HepG2 (cell line): ENCODE data around the gene GNPDA2. TPM values are rescaled to one million over a fixed set of nuclear protein-coding genes. Genes with fewer than 3 reads are reported as not detected.

ENCODE experiments used
- ATF3 ChIP-seq: sonication (generic); formaldehyde crosslinking; IDR thresholded peaks from 2 replicates; pipeline ENCODE4 v1.4.0; 2020; ENCODE audit warnings: missing genetic modification reagents
- BCL6 ChIP-seq: IDR thresholded peaks from 2 replicates; pipeline ENCODE4 v1.6.1; 2016; ENCODE audit warnings: missing genetic modification reagents, missing compliant biosample characterization
- CREB1 ChIP-seq, 2 experiments: fragments of 450-650 bp in 1 of 2; IDR thresholded peaks; 2 replicates each; pipeline ENCODE4 v1.6.1; 2016 to 2017; ENCODE audit warnings: control low read depth in 1 of 2, mild to moderate bottlenecking in 1 of 2, missing compliant biosample characterization in 1 of 2, missing genetic modification characterization in 1 of 2
- HMGXB3 ChIP-seq: sonication (generic); formaldehyde crosslinking; IDR thresholded peaks from 2 replicates; pipeline ENCODE4 v1.4.0; 2020; ENCODE audit warnings: missing genetic modification reagents, borderline replicate concordance
- HOXA5 ChIP-seq: sonication (generic); formaldehyde crosslinking; IDR thresholded peaks from 2 replicates; pipeline ENCODE4 v1.4.0; 2020; ENCODE audit warnings: missing genetic modification reagents
- MAX ChIP-seq: IDR thresholded peaks from 2 replicates; pipeline ENCODE4 v1.6.1; 2012; ENCODE audit warnings: inconsistent platforms
- MED8 ChIP-seq: sonication (generic); formaldehyde crosslinking; IDR thresholded peaks from 2 replicates; pipeline ENCODE4 v1.8.1; 2023; ENCODE audit warnings: mild to moderate bottlenecking, missing genetic modification reagents; ENCODE audit not compliant: insufficient replicate concordance
- SMAD3 ChIP-seq: sonication (generic); formaldehyde crosslinking; IDR thresholded peaks from 2 replicates; pipeline ENCODE4 v1.4.0; 2020; ENCODE audit warnings: missing genetic modification reagents
- SRSF4 ChIP-seq: fragments of 200-400 bp; formaldehyde crosslinking; IDR thresholded peaks from one replicate; pipeline ENCODE4 v1.6.1; 2018; ENCODE audit warnings: mild to moderate bottlenecking, low read depth, low read length, moderate library complexity; ENCODE audit not compliant: poor library complexity, severe bottlenecking
- TEAD3 ChIP-seq: optimal IDR thresholded peaks from 2 replicates; pipeline ENCODE3; 2016; ENCODE audit warnings: borderline replicate concordance
- ZNF205 ChIP-seq: IDR thresholded peaks from 2 replicates; pipeline ENCODE4 v1.6.1; 2018; ENCODE audit warnings: missing biosample characterization, missing genetic modification reagents
- ZNF274 ChIP-seq: sonication (generic); formaldehyde crosslinking; IDR thresholded peaks from 2 replicates; pipeline ENCODE4 v1.5.1; 2020; ENCODE audit warnings: mild to moderate bottlenecking, missing genetic modification reagents
- ZNF589 ChIP-seq: sonication (generic); formaldehyde crosslinking; conservative IDR thresholded peaks from 2 replicates; pipeline ENCODE4 v1.8.0; 2022; ENCODE audit warnings: mild to moderate bottlenecking, moderate library complexity, missing genetic modification reagents
- ZNF704 ChIP-seq: sonication (generic); formaldehyde crosslinking; IDR thresholded peaks from 2 replicates; pipeline ENCODE4 v1.8.1; 2023; ENCODE audit warnings: mild to moderate bottlenecking, inconsistent platforms, moderate library complexity, missing genetic modification reagents, borderline replicate concordance
- ZNF746 ChIP-seq: sonication (generic); formaldehyde crosslinking; IDR thresholded peaks from 2 replicates; pipeline ENCODE4 v1.8.0; 2022; ENCODE audit warnings: mild to moderate bottlenecking, missing genetic modification reagents
- ZSCAN20 ChIP-seq: sonication (generic); formaldehyde crosslinking; IDR thresholded peaks from 2 replicates; pipeline ENCODE4 v1.4.0; 2020; ENCODE audit warnings: missing genetic modification reagents, mild to moderate bottlenecking, borderline replicate concordance
- polyA plus RNA-seq, 8 experiments: library from polyadenylated mRNA; depleted of rRNA in 3 of 8; stranded (reverse) in 7 of 8; unstranded in 1 of 8; fragments of >200 nt; fragmentation: Illumina TruSeq in 4 of 8; extraction: Trizol in 4 of 8; gene quantifications; 2 replicates each; pipeline versions ENCODE4 v1.2.1 to v1.2.3, GENCODE V29; 2011 to 2016; ENCODE audit warnings: low read depth in 4 of 8, missing spikeins in 1 of 8, mixed read lengths in 1 of 8; ENCODE audit not compliant: insufficient read depth in 1 of 8
- total RNA-seq, 5 experiments: library from RNA; depleted of rRNA; stranded (reverse); fragments of >200 nt; fragmentation: Illumina TruSeq; extraction: Trizol; gene quantifications; 2 replicates each; pipeline ENCODE4 v1.2.3, GENCODE V29; 2016; ENCODE audit warnings: low read depth in 1 of 5

Gene GNPDA2
- total and polyA plus RNA-seq, 2 of the 13 experiments (the other 11 are each of a cell fraction or from before 2014, with no cell fraction given) = 5.4 to 9.0 TPM

- TF ChIP-seq HMGXB3 = peak; percentile 67; the same call in 1 of the 2 replicates
- TF ChIP-seq MED8 (CRISPR knock-in tag) = peak; percentile 70
- TF ChIP-seq SRSF4 = no peak
- TF ChIP-seq ZNF274 (CRISPR knock-in tag) = peak; percentile 56; the same call in 1 of the 2 replicates
- peak; percentile 90 for TF ChIP-seq CREB1 (IDR thresholded peaks at IDR 0.05)
- TF ChIP-seq CREB1 (CRISPR knock-in tag; IDR thresholded peaks at IDR 0.05) = peak; percentile 98
- TF ChIP-seq HOXA5 (CRISPR knock-in tag) = 0 out of 2 replicates have a peak, but pooled peaks have one; percentile 25
- no peak for TF ChIP-seq ZNF746 (CRISPR knock-in tag)
- peak; percentile 23; the same call in 1 of the 2 replicates for TF ChIP-seq BCL6 (CRISPR knock-in tag)
- 0 out of 2 replicates have a peak, but pooled peaks have one; percentile 64 for TF ChIP-seq ZNF704 (CRISPR knock-in tag)
- TF ChIP-seq SMAD3 (CRISPR knock-in tag) = peak; percentile 62
- TF ChIP-seq ZSCAN20 (CRISPR knock-in tag) = peak; percentile 93; the same call in 1 of the 2 replicates
- TF ChIP-seq ZNF205 (CRISPR knock-in tag) = 0 out of 2 replicates have a peak, but pooled peaks have one; percentile 25
- peak; percentile 25; the same call in 1 of the 2 replicates for TF ChIP-seq ATF3 (CRISPR knock-in tag)
- TF ChIP-seq ZNF589 (CRISPR knock-in tag) = 0 out of 2 replicates have a peak, but pooled peaks have one; percentile 73
- TF ChIP-seq MAX = peak; percentile 85
- TF ChIP-seq TEAD3 (CRISPR knock-in tag) = no peak
Observed at GRCh38 chr4:44678094-44679041, 48.0 kb downstream of the GNPDA2 start, which contains the start of gene GUF1 (continued).
